Natural killer cell (primary cell): Measurements from ENCODE around the gene TMEM128. TPM values are rescaled to one million over a fixed set of nuclear protein-coding genes. Genes with fewer than 3 reads are reported as not detected.
A peak's percentile ranks its signal among the peaks of the same experiment; 100 is the strongest.

Source experiments
- ATAC-seq, 3 donors: fragments of 150-1000 bp in 2 of 3; fragments of 200-7000 bp in 1 of 3; cut with Tn5 transposase; 1 replicate in 1 of 3; 2 replicates in 2 of 3; pipeline ENCODE4 v1.10.0; 2021; ENCODE audit warnings: mild to moderate bottlenecking in 2 of 3, moderate library complexity in 2 of 3
- DNase-seq, 2 donors: peaks; one replicate each; pipeline versions ENCODE4 v3.0.0 to v3.0.0-alpha.2; 2013 to 2021; ENCODE audit warnings: mixed read lengths in 1 of 2
- H3K27ac ChIP-seq: one replicate; pipeline ENCODE4 v1.5.1; 2013; ENCODE audit warnings: mild to moderate bottlenecking, low read length
- H3K27me3 ChIP-seq: one replicate; pipeline ENCODE4 v1.6.1; 2013; ENCODE audit warnings: low read length; ENCODE audit not compliant: control insufficient read depth, insufficient read depth
- H3K36me3 ChIP-seq: one replicate; pipeline ENCODE4 v1.6.1; 2013; ENCODE audit warnings: low read length; ENCODE audit not compliant: control insufficient read depth, insufficient read depth
- H3K4me1 ChIP-seq: one replicate; pipeline ENCODE4 v1.6.1; 2013; ENCODE audit warnings: low read length; ENCODE audit not compliant: control insufficient read depth, insufficient read depth
- H3K4me3 ChIP-seq: one replicate; pipeline ENCODE4 v1.5.1; 2013; ENCODE audit warnings: low read length
- H3K9me3 ChIP-seq: one replicate; pipeline ENCODE4 v1.6.1; 2013; ENCODE audit warnings: low read length; ENCODE audit not compliant: control insufficient read depth, insufficient read depth
- H3K27ac Mint-ChIP-seq, 2 donors: one replicate each; pipeline ENCODE4 v1.8.0; 2022; ENCODE audit warnings: mild to moderate bottlenecking in 2 of 2, mixed read lengths in 2 of 2, moderate library complexity in 1 of 2
- H3K27me3 Mint-ChIP-seq, 2 donors: one replicate each; pipeline ENCODE4 v1.8.0; 2022; ENCODE audit warnings: low read depth in 2 of 2, mixed read lengths in 2 of 2
- H3K36me3 Mint-ChIP-seq: one replicate; pipeline ENCODE4 v1.8.0; 2022; ENCODE audit warnings: mixed read lengths
- H3K4me1 Mint-ChIP-seq, 2 donors: one replicate each; pipeline ENCODE4 v1.8.0; 2022; ENCODE audit warnings: mixed read lengths in 2 of 2
- H3K4me3 Mint-ChIP-seq: one replicate; pipeline ENCODE4 v1.8.0; 2022; ENCODE audit warnings: mild to moderate bottlenecking, moderate library complexity, mixed read lengths
- H3K9me3 Mint-ChIP-seq, 2 donors: one replicate each; pipeline ENCODE4 v1.8.0; 2022; ENCODE audit warnings: mixed read lengths in 2 of 2
- CTCF ChIP-seq: fragments of 200-600 bp; IDR thresholded peaks from one replicate; pipeline ENCODE4 v1.8.0; 2022; ENCODE audit warnings: antibody characterized with exemption
- WGBS: methylation state at CpG from one replicate; pipeline ENCODE4 v1.1.7; 2013; ENCODE audit warnings: missing lambda C conversion rate; ENCODE audit not compliant: insufficient coverage; 5-methylcytosine and 5-hydroxymethylcytosine counted together
- intact Hi-C: fragments of 100-400 bp; cut with micrococcal nuclease; formaldehyde crosslinking; loops from one replicate; pipeline ENCODE4 v1.14.2; 2022
- total RNA-seq, 4 donors: library from RNA; stranded (reverse); fragments of 120-200 nt in 1 of 4; gene quantifications; one replicate each; pipeline versions ENCODE4 v1.2.3 to v1.2.4, GENCODE V29; 2013 to 2022

TMEM128 gene
- total RNA-seq, 3 donors from 2014 or later (not counting 1 experiment from before 2014, with no cell fraction given) = 9.3 to 12.2 (median 11.4) TPM

DNA sequence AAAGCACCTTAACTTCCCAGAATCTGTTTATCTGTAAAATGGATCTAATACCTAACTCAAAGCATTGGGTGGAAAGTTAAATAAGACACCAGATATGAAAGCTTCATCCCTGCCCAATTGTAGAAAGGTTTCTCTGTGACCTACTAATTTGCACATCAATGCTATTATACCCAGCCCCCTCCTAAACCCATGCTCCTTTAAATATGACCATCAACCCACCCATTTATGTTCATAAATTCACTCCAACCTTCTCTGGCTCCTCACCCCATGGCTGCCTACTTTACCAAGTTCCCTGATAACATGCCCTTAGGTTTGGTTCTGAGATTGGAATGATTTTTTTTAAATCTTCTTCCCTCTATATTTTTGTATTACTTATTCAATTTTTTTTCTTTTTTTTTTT, 40.1 kb upstream of the TMEM128 start:
- H3K9me3 Mint-ChIP-seq = no peaks in the 10 kb centered on the region
- peaks cover 21% of the 10 kb centered on the region for H3K4me1 ChIP-seq
- DNase-seq (no peak), ATAC-seq (no peak)
- no peaks in the 10 kb centered on the region for H3K27me3 ChIP-seq
- H3K36me3 Mint-ChIP-seq = no peaks in the 10 kb centered on the region
- TF ChIP-seq CTCF = no peak
- peak overlapping the region; percentile 46 to 98 for H3K27ac Mint-ChIP-seq
- H3K4me1 Mint-ChIP-seq = peaks cover 55 to 62% of the 10 kb centered on the region in 2 donors
- H3K36me3 ChIP-seq = peaks cover 31% of the 10 kb centered on the region
- H3K27ac ChIP-seq = no peak overlapping the region
- intact Hi-C loops = no loop called here
- H3K27me3 Mint-ChIP-seq = no peaks in the 10 kb centered on the region
- no peaks in the 10 kb centered on the region for H3K9me3 ChIP-seq
- H3K4me3 ChIP-seq = no peak overlapping the region
- H3K4me3 Mint-ChIP-seq = peak overlapping the region; percentile 65

DNA sequence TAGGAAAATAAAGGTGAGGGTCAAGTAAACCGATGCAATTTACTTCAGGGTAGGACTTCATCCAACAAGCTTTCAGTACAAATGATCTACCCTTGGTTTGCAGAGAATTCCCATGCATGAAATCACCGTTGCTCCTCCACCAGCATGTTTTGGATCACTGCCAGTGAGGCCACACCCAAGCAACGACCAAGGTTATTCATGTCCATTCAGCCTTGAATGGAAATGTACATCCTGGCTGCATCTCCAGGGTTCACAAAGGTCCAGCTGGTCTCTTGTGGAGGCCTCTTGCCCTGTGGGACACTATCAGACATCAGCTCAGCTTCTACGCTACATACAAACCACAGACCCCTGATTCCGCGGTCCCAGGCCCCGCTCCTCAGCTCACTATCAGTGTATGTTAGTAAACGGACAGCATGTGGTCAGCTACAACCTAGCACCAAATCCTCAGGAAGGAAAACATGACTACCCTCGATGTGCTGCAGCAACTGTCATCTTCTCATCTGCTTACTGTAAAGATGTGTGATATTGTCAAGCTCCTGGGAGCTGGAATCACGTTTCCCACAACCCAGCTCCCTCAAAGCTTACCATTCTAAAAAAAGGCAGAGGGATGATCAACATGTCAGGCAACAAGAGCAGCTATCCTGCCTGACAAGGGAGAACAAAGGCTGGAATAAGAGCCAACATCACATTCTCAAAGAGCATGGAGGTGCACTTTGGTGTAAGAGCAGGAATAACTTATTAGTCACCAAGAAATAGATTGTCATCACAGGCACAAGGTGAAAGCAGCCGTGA, 37.0 kb upstream of the TMEM128 start:
- intact Hi-C loops = no loop called here
- peaks cover 51% of the 10 kb centered on the region for H3K36me3 ChIP-seq
- no peaks in the 10 kb centered on the region for H3K27me3 Mint-ChIP-seq
- no peak overlapping the region for H3K4me3 Mint-ChIP-seq
- H3K4me3 ChIP-seq = no peak overlapping the region
- TF ChIP-seq CTCF = no peak
- no peaks in the 10 kb centered on the region for H3K27me3 ChIP-seq
- peaks cover 10% of the 10 kb centered on the region for H3K36me3 Mint-ChIP-seq
- peaks cover 54 to 59% of the 10 kb centered on the region in 2 donors for H3K4me1 Mint-ChIP-seq
- peak overlapping the region; percentile 36 to 73 for H3K27ac Mint-ChIP-seq
- ATAC-seq = no peak
- peaks cover 14% of the 10 kb centered on the region for H3K4me1 ChIP-seq
- no peaks in the 10 kb centered on the region for H3K9me3 Mint-ChIP-seq
- no peak overlapping the region for H3K27ac ChIP-seq
- 96% methylated on average over 11 of the region's 11 CpGs for WGBS
- no peak for DNase-seq
- no peaks in the 10 kb centered on the region for H3K9me3 ChIP-seq

DNA sequence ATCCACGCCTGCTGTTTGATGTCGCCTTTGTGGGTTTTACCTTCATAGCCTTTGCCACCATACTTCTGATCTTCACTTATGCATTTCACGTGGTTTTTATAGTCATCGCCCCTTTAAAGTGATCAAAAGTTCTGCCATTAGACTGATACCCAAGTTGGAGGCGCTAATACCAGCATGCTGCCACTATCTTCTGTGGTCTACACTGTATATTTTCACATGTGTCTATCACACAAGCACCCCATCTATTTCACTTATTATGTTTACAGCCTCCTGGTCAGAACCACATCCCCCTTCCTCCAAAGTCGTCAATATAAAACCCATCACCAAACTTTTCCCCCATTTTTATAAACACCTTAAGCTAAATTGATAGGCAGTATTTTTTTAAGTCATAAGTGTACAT, 33.8 kb upstream of the TMEM128 start:
- no peak for TF ChIP-seq CTCF
- intact Hi-C loops = no loop called here
- WGBS = 77% methylated on average over 6 of the region's 6 CpGs
- DNase-seq (no peak), ATAC-seq (peak; percentile 43 to 74 (median 69))
- H3K4me1 ChIP-seq = no peaks in the 10 kb centered on the region
- peaks cover 18% of the 10 kb centered on the region for H3K36me3 Mint-ChIP-seq
- no peak overlapping the region for H3K4me3 ChIP-seq
- peaks cover 26 to 32% of the 10 kb centered on the region in 2 donors for H3K4me1 Mint-ChIP-seq
- H3K9me3 ChIP-seq = no peaks in the 10 kb centered on the region
- peaks cover 79% of the 10 kb centered on the region for H3K36me3 ChIP-seq
- peak overlapping the region; percentile 76 to 82 for H3K27ac Mint-ChIP-seq
- H3K27ac ChIP-seq = no peak overlapping the region
- no peaks in the 10 kb centered on the region for H3K27me3 Mint-ChIP-seq
- H3K4me3 Mint-ChIP-seq = no peak overlapping the region
- no peaks in the 10 kb centered on the region for H3K27me3 ChIP-seq
- H3K9me3 Mint-ChIP-seq = no peaks in the 10 kb centered on the region

- Mint-ChIP-seq H3K27ac (peak overlapping the region; percentile 32 to 42), H3K36me3 (peaks cover 44% of the 10 kb centered on the region)
Observed at GRCh38 chr4:4277531-4277930, 29.5 kb upstream of the TMEM128 start.

More at GRCh38 chr4:4277531-4277930, 29.5 kb upstream of the TMEM128 start:
- H3K9me3 Mint-ChIP-seq = no peaks in the 10 kb centered on the region
- intact Hi-C loops = no loop called here
- no peak overlapping the region for H3K4me3 Mint-ChIP-seq
- Histone ChIP-seq H3K9me3 (no peaks in the 10 kb centered on the region), H3K36me3 (peaks cover 80% of the 10 kb centered on the region), H3K27ac (no peak overlapping the region), H3K27me3 (no peaks in the 10 kb centered on the region), H3K4me3 (no peak overlapping the region), H3K4me1 (no peaks in the 10 kb centered on the region)
- no peak for DNase-seq
- TF ChIP-seq CTCF = no peak
- H3K27me3 Mint-ChIP-seq = no peaks in the 10 kb centered on the region
- ATAC-seq = no peak
- peaks cover 22 to 32% of the 10 kb centered on the region in 2 donors for H3K4me1 Mint-ChIP-seq
- WGBS = 83% methylated on average over 6 of the region's 6 CpGs
